Lower leg skin (tissue), 3 donors: Measurements from ENCODE around the gene ZNF165.

Experiments used
- CTCF ChIP-seq, 3 donors: fragments of 450-650 bp; IDR thresholded peaks; one replicate each; pipeline ENCODE4 v1.5.1; 2016; ENCODE audit warnings: antibody characterized with exemption in 3 of 3, mild to moderate bottlenecking in 3 of 3, moderate library complexity in 2 of 3
- POLR2A ChIP-seq, 2 donors: fragments of 450-650 bp; IDR thresholded peaks; one replicate each; pipeline ENCODE4 v1.6.1; 2016 to 2017; ENCODE audit warnings: antibody characterized with exemption in 2 of 2, mild to moderate bottlenecking in 1 of 2, moderate library complexity in 1 of 2

GRCh38 chr6:28105245-28105639 lies 24.9 kb downstream of the ZNF165 start:
- TF ChIP-seq POLR2A (IDR thresholded peaks at IDR 0.05) (no peak), CTCF (IDR thresholded peaks at IDR 0.05) (no peak)
